Measurements from ENCODE around the gene CRISPLD2.

Gene CRISPLD2, protein sequence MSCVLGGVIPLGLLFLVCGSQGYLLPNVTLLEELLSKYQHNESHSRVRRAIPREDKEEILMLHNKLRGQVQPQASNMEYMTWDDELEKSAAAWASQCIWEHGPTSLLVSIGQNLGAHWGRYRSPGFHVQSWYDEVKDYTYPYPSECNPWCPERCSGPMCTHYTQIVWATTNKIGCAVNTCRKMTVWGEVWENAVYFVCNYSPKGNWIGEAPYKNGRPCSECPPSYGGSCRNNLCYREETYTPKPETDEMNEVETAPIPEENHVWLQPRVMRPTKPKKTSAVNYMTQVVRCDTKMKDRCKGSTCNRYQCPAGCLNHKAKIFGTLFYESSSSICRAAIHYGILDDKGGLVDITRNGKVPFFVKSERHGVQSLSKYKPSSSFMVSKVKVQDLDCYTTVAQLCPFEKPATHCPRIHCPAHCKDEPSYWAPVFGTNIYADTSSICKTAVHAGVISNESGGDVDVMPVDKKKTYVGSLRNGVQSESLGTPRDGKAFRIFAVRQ

DNA sequence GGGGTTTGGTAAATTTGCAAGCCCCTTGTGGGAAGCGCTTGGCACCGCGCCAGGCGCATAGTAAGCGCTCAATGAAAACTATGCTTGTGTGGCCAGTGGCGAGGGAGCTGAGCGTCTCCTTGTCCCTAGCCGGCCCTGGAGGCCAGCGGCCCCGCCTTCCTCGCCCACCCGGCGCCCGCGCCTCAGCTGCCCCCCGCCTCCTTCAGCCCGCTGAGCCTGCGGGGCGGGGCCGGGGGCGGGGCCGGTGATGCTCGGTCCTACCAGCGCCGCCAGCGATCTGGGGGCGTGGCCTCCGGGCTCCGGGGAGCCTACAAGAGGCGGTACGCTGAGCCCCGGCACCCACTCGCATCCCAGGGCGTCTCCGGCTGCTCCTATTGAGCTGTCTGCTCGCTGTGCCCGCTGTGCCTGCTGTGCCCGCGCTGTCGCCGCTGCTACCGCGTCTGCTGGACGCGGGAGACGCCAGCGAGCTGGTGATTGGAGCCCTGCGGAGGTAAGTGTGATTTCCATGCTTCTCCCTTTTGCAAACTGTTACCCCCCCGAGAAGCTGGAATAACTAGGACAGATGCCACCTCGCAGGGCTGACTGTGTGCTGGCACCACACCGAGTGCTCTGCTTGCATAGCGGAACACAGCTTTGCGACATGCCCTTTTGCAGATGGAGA lies at the start of gene CRISPLD2:
Gene CRISPLD2 (plus strand): TSS at position 342 of the 661 bp plus-strand sequence. CDS start 18,511 bp downstream, outside the sequence.
- peaks cover 12% of the 10 kb centered on the region; the same call in 1 of the 2 replicates for H3K4me1 ChIP-seq (ENCODE audit: control insufficient read depth, insufficient read depth, low read length)
- no peaks in the 10 kb centered on the region for H3K36me3 ChIP-seq (ENCODE audit: control insufficient read depth, insufficient read depth, low read length)
- H3K9me3 ChIP-seq (ENCODE audit: control insufficient read depth, insufficient read depth, low read depth, low read length) = no peaks in the 10 kb centered on the region
- no peak within 1 kb of the TSS for H3K9ac ChIP-seq (ENCODE audit: low read length)
- H3K4me3 ChIP-seq (ENCODE audit: low read depth, low read length) = peak within 1 kb of the TSS; percentile 65
- no peak within 1 kb of the TSS for H3K27ac ChIP-seq (ENCODE audit: low read depth, low read length)
- peaks cover 43% of the 10 kb centered on the region for H3K27me3 ChIP-seq (ENCODE audit: control insufficient read depth, insufficient read depth, low read length)

DNA sequence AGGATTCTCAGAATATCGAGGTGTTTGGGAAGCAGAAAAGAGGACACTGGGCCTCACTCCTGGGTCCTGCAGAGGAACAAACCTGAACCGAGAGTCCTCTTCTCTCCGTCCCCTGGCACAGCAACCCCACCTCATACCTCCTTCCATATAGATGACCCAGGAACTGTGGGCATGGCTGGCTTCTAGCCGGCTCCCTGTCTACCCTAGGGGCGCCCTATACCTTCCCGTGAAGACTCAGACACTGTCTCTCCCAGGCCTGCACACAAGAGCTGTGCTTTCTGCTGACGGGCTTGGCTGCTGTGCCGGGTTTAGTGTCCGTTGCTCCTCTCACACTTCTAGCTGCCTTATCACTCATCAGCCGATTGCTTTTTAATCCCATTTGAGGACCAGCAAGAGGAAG lies 46.5 kb upstream of the CRISPLD2 start:
- Histone ChIP-seq H3K36me3 (ENCODE audit: control insufficient read depth, insufficient read depth, low read length) (peaks cover 93% of the 10 kb centered on the region), H3K9me3 (ENCODE audit: control insufficient read depth, insufficient read depth, low read depth, low read length) (no peaks in the 10 kb centered on the region), H3K4me3 (ENCODE audit: low read depth, low read length) (no peak overlapping the region), H3K27ac (ENCODE audit: low read depth, low read length) (no peak overlapping the region), H3K27me3 (ENCODE audit: control insufficient read depth, insufficient read depth, low read length) (no peaks in the 10 kb centered on the region), H3K9ac (ENCODE audit: low read length) (no peak overlapping the region), H3K4me1 (ENCODE audit: control insufficient read depth, insufficient read depth, low read length) (no peaks in the 10 kb centered on the region)

DNA sequence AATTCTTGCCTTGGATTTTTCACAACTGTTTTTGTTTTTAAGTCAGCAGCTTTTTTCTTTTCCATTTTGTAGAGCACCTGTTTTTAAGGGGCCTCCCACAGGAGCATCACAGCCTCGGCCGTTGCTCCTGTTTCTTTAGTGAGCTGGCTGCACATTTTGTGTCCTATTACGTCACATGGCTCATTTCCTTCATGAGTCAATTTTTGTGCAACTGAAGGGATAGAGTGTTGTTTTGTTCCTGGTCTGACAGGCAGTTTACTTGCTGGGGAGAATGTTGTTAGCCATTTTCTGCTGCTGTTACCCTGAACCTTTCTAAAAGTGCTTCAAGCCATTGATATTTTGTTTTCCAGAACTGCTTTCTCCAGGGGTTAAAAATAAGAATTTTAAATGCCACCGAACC lies 45.0 kb upstream of the CRISPLD2 start:
- Histone ChIP-seq H3K4me3 (ENCODE audit: low read depth, low read length) (no peak overlapping the region), H3K9me3 (ENCODE audit: control insufficient read depth, insufficient read depth, low read depth, low read length) (no peaks in the 10 kb centered on the region), H3K27ac (ENCODE audit: low read depth, low read length) (no peak overlapping the region), H3K4me1 (ENCODE audit: control insufficient read depth, insufficient read depth, low read length) (no peaks in the 10 kb centered on the region), H3K27me3 (ENCODE audit: control insufficient read depth, insufficient read depth, low read length) (no peaks in the 10 kb centered on the region), H3K9ac (ENCODE audit: low read length) (no peak overlapping the region), H3K36me3 (ENCODE audit: control insufficient read depth, insufficient read depth, low read length) (peaks cover 92% of the 10 kb centered on the region)

DNA sequence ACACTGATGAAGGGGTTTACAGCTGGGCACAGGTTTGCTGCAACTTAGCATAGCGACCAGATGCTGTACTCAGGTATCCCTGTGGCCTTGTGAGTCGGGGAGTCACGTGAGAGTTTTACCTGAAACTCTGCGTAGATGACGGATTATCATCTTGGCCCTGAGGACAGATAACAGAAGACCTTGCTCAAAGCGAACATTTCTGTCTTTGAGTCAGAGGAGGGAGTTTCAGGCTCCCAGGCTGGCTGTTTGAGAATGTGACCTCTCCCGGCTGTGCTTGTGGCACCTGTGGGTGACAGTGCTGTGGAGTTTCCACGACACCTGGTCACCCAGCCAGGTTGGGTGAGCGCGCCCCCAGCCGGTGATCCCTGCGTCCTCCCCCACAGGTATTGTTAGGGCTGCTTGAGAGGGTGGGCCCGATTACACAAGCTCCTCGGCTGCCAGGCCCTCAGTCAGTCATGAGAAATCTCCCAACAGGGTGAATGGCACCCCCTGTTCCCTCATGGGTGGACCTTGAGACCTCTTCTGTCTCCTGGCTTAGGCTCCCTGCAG lies 44.4 kb upstream of the CRISPLD2 start:
- H3K4me1 ChIP-seq (ENCODE audit: control insufficient read depth, insufficient read depth, low read length) = no peaks in the 10 kb centered on the region
- H3K9ac ChIP-seq (ENCODE audit: low read length) = no peak overlapping the region
- H3K27ac ChIP-seq (ENCODE audit: low read depth, low read length) = no peak overlapping the region
- H3K27me3 ChIP-seq (ENCODE audit: control insufficient read depth, insufficient read depth, low read length) = no peaks in the 10 kb centered on the region
- no peaks in the 10 kb centered on the region for H3K9me3 ChIP-seq (ENCODE audit: control insufficient read depth, insufficient read depth, low read depth, low read length)
- no peak overlapping the region for H3K4me3 ChIP-seq (ENCODE audit: low read depth, low read length)
- peaks cover 93% of the 10 kb centered on the region for H3K36me3 ChIP-seq (ENCODE audit: control insufficient read depth, insufficient read depth, low read length)

DNA sequence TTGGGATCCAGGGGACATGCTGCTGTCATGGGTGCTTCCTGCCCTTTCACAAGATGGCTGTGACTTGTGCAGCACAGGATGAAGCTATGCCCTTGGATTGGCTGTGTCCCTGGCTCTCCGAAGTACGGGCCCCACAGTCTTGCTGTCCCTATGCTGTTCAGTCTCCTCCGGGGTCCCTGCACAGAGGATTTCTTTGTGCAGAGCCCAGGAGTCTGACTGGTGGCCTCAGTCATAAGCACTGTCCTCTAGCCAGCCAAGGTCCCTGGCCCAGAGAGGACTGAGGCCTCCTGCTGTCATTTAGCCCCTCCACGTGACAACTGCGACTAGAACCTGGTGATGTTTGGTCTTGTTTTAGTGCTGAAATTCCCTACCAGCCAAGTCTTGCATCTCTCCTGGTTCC lies 42.4 kb upstream of the CRISPLD2 start:
- Histone ChIP-seq H3K4me3 (ENCODE audit: low read depth, low read length) (no peak overlapping the region), H3K4me1 (ENCODE audit: control insufficient read depth, insufficient read depth, low read length) (no peaks in the 10 kb centered on the region), H3K36me3 (ENCODE audit: control insufficient read depth, insufficient read depth, low read length) (peaks cover 78% of the 10 kb centered on the region), H3K27me3 (ENCODE audit: control insufficient read depth, insufficient read depth, low read length) (no peaks in the 10 kb centered on the region), H3K9me3 (ENCODE audit: control insufficient read depth, insufficient read depth, low read depth, low read length) (no peaks in the 10 kb centered on the region), H3K27ac (ENCODE audit: low read depth, low read length) (no peak overlapping the region), H3K9ac (ENCODE audit: low read length) (no peak overlapping the region)

DNA sequence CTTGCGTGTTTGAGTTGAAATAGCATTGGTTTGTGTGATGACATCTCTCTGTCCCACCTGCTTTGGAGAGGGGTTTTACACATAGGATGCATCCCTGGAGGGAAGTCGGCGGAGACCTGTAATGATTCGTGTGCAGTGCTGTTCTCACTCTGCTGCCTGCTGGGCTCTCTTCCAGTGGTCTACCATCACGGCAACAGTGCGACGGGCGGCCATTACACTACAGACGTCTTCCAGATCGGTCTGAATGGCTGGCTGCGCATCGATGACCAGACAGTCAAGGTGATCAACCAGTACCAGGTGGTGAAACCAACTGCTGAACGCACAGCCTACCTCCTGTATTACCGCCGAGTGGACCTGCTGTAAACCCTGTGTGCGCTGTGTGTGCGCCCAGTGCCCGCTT lies 41.1 kb upstream of the CRISPLD2 start:
- H3K36me3 ChIP-seq (ENCODE audit: control insufficient read depth, insufficient read depth, low read length) = peaks cover 65% of the 10 kb centered on the region
- H3K9me3 ChIP-seq (ENCODE audit: control insufficient read depth, insufficient read depth, low read depth, low read length) = no peaks in the 10 kb centered on the region
- no peak overlapping the region for H3K4me3 ChIP-seq (ENCODE audit: low read depth, low read length)
- H3K9ac ChIP-seq (ENCODE audit: low read length) = no peak overlapping the region
- H3K27ac ChIP-seq (ENCODE audit: low read depth, low read length) = no peak overlapping the region
- no peaks in the 10 kb centered on the region for H3K4me1 ChIP-seq (ENCODE audit: control insufficient read depth, insufficient read depth, low read length)
- no peaks in the 10 kb centered on the region for H3K27me3 ChIP-seq (ENCODE audit: control insufficient read depth, insufficient read depth, low read length)

DNA sequence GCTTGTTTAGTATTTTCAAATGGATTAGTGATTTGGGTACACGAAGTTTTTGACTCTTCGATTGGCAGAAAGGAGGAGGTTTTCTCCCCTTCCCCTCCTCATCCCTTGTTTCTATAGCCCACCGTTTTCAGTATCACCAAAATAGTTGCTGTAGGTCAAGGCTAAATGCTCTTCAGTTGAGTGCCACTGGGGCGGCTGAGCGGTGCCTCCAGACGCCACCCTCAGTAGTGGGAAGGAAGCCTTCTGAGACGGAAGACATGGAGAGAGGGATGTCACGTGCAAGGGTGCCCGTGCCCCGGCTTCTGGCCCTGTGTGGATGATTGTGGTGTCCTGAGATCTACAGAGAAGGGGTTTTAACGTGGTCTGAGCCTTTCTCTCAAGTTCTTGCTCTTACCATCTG lies 39.7 kb upstream of the CRISPLD2 start:
- H3K27ac ChIP-seq (ENCODE audit: low read depth, low read length) = no peak overlapping the region

DNA sequence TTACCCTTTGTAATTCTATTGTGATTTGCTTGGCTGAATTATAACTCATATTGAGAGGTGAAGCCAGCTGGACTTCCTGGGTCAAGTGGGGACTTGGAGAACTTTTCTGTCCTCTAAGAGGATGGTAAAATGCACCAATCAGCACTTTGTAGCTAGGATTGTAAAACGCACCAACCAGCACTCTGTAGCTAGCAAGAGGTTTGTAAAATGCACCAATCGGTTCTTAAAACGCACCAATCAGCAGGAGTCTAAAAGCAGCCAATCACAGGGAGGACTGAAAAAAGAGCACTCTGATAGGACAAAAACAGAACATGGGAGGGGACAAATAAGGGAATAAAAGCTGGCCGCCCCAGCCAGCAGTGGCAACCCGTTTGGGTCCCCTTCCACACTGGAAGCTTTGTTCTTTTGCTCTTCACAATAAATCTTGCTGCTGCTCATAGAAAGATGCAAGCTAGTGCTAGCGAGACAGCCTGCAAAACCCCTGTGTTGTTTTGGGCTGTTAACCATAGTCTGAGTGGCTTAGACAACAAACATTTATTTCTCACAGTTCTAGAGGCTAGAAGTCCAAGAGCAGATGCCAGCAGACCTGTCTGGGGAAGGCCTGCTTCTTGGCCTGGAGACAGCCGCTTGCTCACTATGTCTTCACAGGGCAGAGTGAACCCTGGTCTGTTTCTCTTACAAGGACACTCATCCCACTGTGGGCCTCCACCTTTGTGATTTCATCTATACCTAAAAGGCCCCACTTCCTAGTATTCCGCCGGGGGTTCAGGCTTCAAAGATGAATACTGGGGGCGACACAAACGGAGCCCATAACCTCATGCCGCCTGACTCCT lies 39.0 kb upstream of the CRISPLD2 start:
- Histone ChIP-seq H3K9me3 (ENCODE audit: control insufficient read depth, insufficient read depth, low read depth, low read length) (no peaks in the 10 kb centered on the region), H3K9ac (ENCODE audit: low read length) (no peak overlapping the region), H3K36me3 (ENCODE audit: control insufficient read depth, insufficient read depth, low read length) (peaks cover 46% of the 10 kb centered on the region), H3K27ac (ENCODE audit: low read depth, low read length) (no peak overlapping the region), H3K4me1 (ENCODE audit: control insufficient read depth, insufficient read depth, low read length) (no peaks in the 10 kb centered on the region), H3K4me3 (ENCODE audit: low read depth, low read length) (no peak overlapping the region), H3K27me3 (ENCODE audit: control insufficient read depth, insufficient read depth, low read length) (no peaks in the 10 kb centered on the region)

More for the DNA sequence above, 39.7 kb upstream of the CRISPLD2 start:
- Histone ChIP-seq H3K4me3 (ENCODE audit: low read depth, low read length) (no peak overlapping the region), H3K9me3 (ENCODE audit: control insufficient read depth, insufficient read depth, low read depth, low read length) (no peaks in the 10 kb centered on the region), H3K4me1 (ENCODE audit: control insufficient read depth, insufficient read depth, low read length) (no peaks in the 10 kb centered on the region), H3K9ac (ENCODE audit: low read length) (no peak overlapping the region), H3K27me3 (ENCODE audit: control insufficient read depth, insufficient read depth, low read length) (no peaks in the 10 kb centered on the region), H3K36me3 (ENCODE audit: control insufficient read depth, insufficient read depth, low read length) (peaks cover 52% of the 10 kb centered on the region)

DNA sequence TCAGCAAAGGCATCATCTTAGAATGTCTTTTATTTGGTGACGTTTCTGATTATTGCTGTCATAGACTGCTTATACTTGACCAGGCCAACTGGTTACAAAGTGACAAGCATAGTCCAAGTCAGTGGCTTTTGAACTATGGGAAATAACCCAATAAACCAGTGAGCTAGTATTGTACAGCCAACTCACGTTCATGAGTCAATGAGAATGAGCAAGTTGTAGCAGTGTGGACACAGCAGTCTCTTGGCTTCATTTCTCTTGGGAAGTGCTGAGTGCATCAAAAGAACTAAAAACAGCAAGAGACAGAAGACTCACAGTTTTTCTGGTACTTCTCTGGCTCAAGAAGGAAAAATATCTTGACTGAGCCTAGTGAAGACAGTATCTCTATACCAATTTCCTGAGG lies 36.9 kb upstream of the CRISPLD2 start:
- no peaks in the 10 kb centered on the region for H3K27me3 ChIP-seq (ENCODE audit: control insufficient read depth, insufficient read depth, low read length)
- no peaks in the 10 kb centered on the region for H3K4me1 ChIP-seq (ENCODE audit: control insufficient read depth, insufficient read depth, low read length)
- no peaks in the 10 kb centered on the region for H3K9me3 ChIP-seq (ENCODE audit: control insufficient read depth, insufficient read depth, low read depth, low read length)
- peaks cover 25% of the 10 kb centered on the region for H3K36me3 ChIP-seq (ENCODE audit: control insufficient read depth, insufficient read depth, low read length)
- no peak overlapping the region for H3K4me3 ChIP-seq (ENCODE audit: low read depth, low read length)
- H3K27ac ChIP-seq (ENCODE audit: low read depth, low read length) = no peak overlapping the region
- no peak overlapping the region for H3K9ac ChIP-seq (ENCODE audit: low read length)

DNA sequence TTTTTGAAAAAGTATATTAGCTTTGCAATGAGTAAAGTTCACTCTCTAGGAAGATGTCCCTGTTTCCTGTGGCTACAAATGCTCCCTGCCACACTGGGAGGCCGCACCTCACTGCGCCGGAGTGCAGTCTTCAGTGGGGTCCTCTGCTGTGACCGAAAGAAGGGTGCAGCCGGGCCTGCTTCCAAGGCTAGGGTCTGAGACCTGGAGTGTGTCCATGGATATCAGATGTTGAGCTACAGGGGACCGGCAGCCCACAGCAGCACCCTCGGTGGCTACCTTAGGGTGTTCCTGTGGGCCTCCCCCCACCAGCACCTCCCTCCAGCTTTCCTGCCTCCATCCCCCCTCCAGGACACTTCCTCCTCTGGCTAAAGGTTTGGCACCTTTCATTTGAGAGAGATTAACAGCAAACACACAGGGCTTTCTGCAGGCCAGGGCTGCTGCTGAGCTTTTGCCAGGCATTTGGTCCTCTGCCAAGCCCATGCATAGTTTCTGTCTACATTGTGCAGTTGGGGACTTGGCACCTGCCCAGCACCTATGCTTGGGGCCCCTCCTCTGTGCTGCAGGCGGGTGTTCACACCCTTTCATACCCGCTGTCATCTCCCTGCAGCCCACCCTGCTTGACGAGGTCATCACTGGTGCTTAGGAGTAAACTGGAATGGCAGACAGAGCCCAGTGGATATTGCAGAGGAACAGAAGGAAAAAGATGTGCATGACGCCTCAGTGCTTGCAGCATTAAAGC lies 33.8 kb upstream of the CRISPLD2 start:
- Histone ChIP-seq H3K36me3 (ENCODE audit: control insufficient read depth, insufficient read depth, low read length) (no peaks in the 10 kb centered on the region), H3K27me3 (ENCODE audit: control insufficient read depth, insufficient read depth, low read length) (no peaks in the 10 kb centered on the region), H3K27ac (ENCODE audit: low read depth, low read length) (no peak overlapping the region), H3K4me3 (ENCODE audit: low read depth, low read length) (no peak overlapping the region), H3K9me3 (ENCODE audit: control insufficient read depth, insufficient read depth, low read depth, low read length) (no peaks in the 10 kb centered on the region), H3K4me1 (ENCODE audit: control insufficient read depth, insufficient read depth, low read length) (no peaks in the 10 kb centered on the region), H3K9ac (ENCODE audit: low read length) (no peak overlapping the region)
